GM12878 (cell line): ENCODE data around the gene PREX1.

ENCODE experiments used
- FOS ChIP-seq: IDR thresholded peaks from 3 replicates; pipeline ENCODE4 v1.6.1; 2011; ENCODE audit warnings: borderline replicate concordance; ENCODE audit not compliant: insufficient read length; ENCODE audit errors: extremely low read depth
- FOXK2 ChIP-seq: fragments of 450-650 bp; IDR thresholded peaks from 2 replicates; pipeline ENCODE4 v1.6.1; 2017; ENCODE audit warnings: mild to moderate bottlenecking, moderate library complexity
- POLR2AphosphoS2 ChIP-seq: IDR thresholded peaks from 2 replicates; pipeline ENCODE4 v1.6.1; 2011; ENCODE audit warnings: low read depth, mild to moderate bottlenecking, low read length, improper control_type of control experiment, moderate library complexity

DNA sequence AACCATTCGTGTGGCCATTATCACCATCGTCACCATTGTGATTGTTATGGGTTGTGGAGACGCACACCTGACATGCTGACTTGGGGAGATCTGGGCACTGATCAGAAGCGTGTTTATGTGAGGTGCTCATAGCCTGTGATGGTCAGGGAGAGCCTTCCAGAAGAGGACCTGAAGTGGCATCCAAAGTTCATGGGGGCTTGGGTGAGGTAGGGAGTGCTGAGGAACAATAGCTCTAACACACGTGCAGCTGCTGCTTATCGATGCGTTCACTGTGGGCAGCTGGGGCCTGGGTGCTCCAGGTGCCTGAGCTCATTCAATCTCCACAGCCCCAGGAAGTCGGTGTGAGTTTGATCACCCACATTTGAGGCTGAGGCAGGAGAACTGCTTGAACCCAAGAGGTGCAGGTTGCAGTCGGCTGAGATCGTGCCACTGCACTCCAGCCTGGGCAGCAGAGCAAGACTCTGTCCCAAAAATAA, 227.3 kb downstream of the PREX1 start:
- TF ChIP-seq POLR2AphosphoS2 (no peak), FOS (no peak), FOXK2 (no peak)
